Sigmoid colon (tissue), 7 donors: Measurements from ENCODE around the gene TPT1. TPM values are rescaled to one million over a fixed set of nuclear protein-coding genes. Genes with fewer than 3 reads are reported as not detected.

ENCODE experiments used
- DNase-seq: peaks from one replicate; pipeline ENCODE4 v3.0.0-alpha.2; 2019
- H3K27ac ChIP-seq, 4 donors: fragments of 200-600 bp; sonication (generic); one replicate each; pipeline ENCODE4 v1.5.1; 2016 to 2019; ENCODE audit warnings: mild to moderate bottlenecking in 1 of 4
- H3K27me3 ChIP-seq, 3 donors: fragments of 200-600 bp; sonication (generic); one replicate each; pipeline ENCODE4 v1.5.1; 2019; ENCODE audit warnings: mild to moderate bottlenecking in 1 of 3
- H3K36me3 ChIP-seq, 4 donors: fragments of 200-600 bp; sonication (generic); one replicate each; pipeline ENCODE4 v1.5.1; 2016 to 2019
- H3K4me1 ChIP-seq, 4 donors: fragments of 200-600 bp; sonication (generic); one replicate each; pipeline ENCODE4 v1.5.1; 2017 to 2019
- H3K4me3 ChIP-seq, 4 donors: fragments of 200-600 bp; sonication (generic); one replicate each; pipeline ENCODE4 v1.5.1; 2017 to 2019; ENCODE audit warnings: mild to moderate bottlenecking in 2 of 4, moderate library complexity in 1 of 4
- H3K9me3 ChIP-seq, 4 donors: fragments of 200-600 bp in 3 of 4; sonication (generic) in 3 of 4; one replicate each; pipeline versions ENCODE4 v1.5.1 to v1.6.1; 2013 to 2019
- CTCF ChIP-seq, 4 experiments: fragments of 450-650 bp in 3 of 4; fragments of 200-600 bp in 1 of 4; IDR thresholded peaks; one replicate each; pipeline ENCODE4 v1.5.1; 2016 to 2019; ENCODE audit warnings: antibody characterized with exemption in 4 of 4, mild to moderate bottlenecking in 3 of 4, moderate library complexity in 2 of 4
- EP300 ChIP-seq, 4 donors: sonication (generic); formaldehyde crosslinking; IDR thresholded peaks; one replicate each; pipeline ENCODE4 v1.6.1; 2017; ENCODE audit warnings: antibody characterized with exemption in 4 of 4
- POLR2A ChIP-seq, 2 donors: fragments of 450-650 bp; IDR thresholded peaks; one replicate each; pipeline ENCODE4 v1.6.1; 2016; ENCODE audit warnings: antibody characterized with exemption in 2 of 2, mild to moderate bottlenecking in 2 of 2, moderate library complexity in 2 of 2
- POLR2AphosphoS5 ChIP-seq, 4 donors: sonication (generic); formaldehyde crosslinking; IDR thresholded peaks; one replicate each; pipeline ENCODE4 v1.6.1; 2017; ENCODE audit warnings: antibody characterized with exemption in 4 of 4
- WGBS, 2 donors: extraction: QIAGEN DNeasy Blood & Tissue Kit; methylation state at CpG; one replicate each; pipeline ENCODE4 v1.1.7; 2013; 5-methylcytosine and 5-hydroxymethylcytosine counted together
- intact Hi-C: fragments of 100-400 bp; cut with DNase I; formaldehyde crosslinking; loops from one replicate; pipeline ENCODE4 v1.15.1; 2023
- polyA plus RNA-seq, 3 donors: library from polyadenylated mRNA; stranded (reverse); fragments of 200-250 nt; gene quantifications; one replicate each; pipeline ENCODE4 v1.2.3, GENCODE V29; 2013
- total RNA-seq, 4 donors: library from RNA; depleted of rRNA; stranded (reverse); fragments of >200 nt; gene quantifications; one replicate each; pipeline ENCODE4 v1.1.0, GENCODE V29; 2016
- donor health status: healthy with polysubstance abuse.
- donor health status: Bipolar disorder and iron deficiency.
- donor health status: healthy.

TPT1 gene
- total and polyA plus RNA-seq, 7 donors: 3,556 to 14,118 (median 5,645) TPM

- no peaks in the 10 kb centered on the region for H3K36me3 ChIP-seq
- peak overlapping the region in 3 of 4 donors; percentile 39 to 55 (median 54) for H3K4me3 ChIP-seq
- peaks cover 0 to 25% (median 22%) of the 10 kb centered on the region in 4 donors for H3K4me1 ChIP-seq
- TF ChIP-seq POLR2AphosphoS5 (IDR thresholded peaks at IDR 0.05): no peak
- TF ChIP-seq EP300 (IDR thresholded peaks at IDR 0.05): no peak
- TF ChIP-seq POLR2A (IDR thresholded peaks at IDR 0.05): no peak
- TF ChIP-seq CTCF (IDR thresholded peaks at IDR 0.05): no peak
- DNase-seq: no peak
- 6 to 14% methylated on average over 15 of the region's 15 CpGs for WGBS, 2 donors
- H3K9me3 ChIP-seq: no peaks in the 10 kb centered on the region
- H3K27me3 ChIP-seq: no peaks in the 10 kb centered on the region
- intact Hi-C loops: loop anchor here (2.0 to 5.0 kb wide), 2 partner anchors 30 to 338 kb away; partner anchors contain the start of gene TPT1
- H3K27ac ChIP-seq: no peak overlapping the region
These were observed 30.4 kb downstream of the TPT1 start for GRCh38 chr13:45310341-45311131.

- Histone ChIP-seq H3K4me3 (no peak overlapping the region), H3K27ac (no peak overlapping the region), H3K36me3 (no peaks in the 10 kb centered on the region), H3K27me3 (no peaks in the 10 kb centered on the region), H3K9me3 (no peaks in the 10 kb centered on the region), H3K4me1 (peaks cover 0 to 42% (median 30%) of the 10 kb centered on the region in 4 donors)
- intact Hi-C loops: loop anchor here (5.0 kb wide), 1 partner anchor 100 kb away; no protein-coding TSS in a partner anchor
- no peak for DNase-seq
- TF ChIP-seq EP300 (IDR thresholded peaks at IDR 0.05) (no peak), POLR2A (IDR thresholded peaks at IDR 0.05) (no peak), CTCF (IDR thresholded peaks at IDR 0.05) (no peak), POLR2AphosphoS5 (IDR thresholded peaks at IDR 0.05) (no peak)
These were observed 34.0 kb downstream of the TPT1 start for GRCh38 chr13:45306966-45307365.

GRCh38 chr13:45305079-45305478 is 35.9 kb downstream of the TPT1 start:
- H3K9me3 ChIP-seq: no peaks in the 10 kb centered on the region
- peak in 3 of 4 donors; percentile 10 to 72 (median 64) for TF ChIP-seq EP300 (IDR thresholded peaks at IDR 0.05)
- TF ChIP-seq POLR2A (IDR thresholded peaks at IDR 0.05): no peak
- TF ChIP-seq POLR2AphosphoS5 (IDR thresholded peaks at IDR 0.05): peak; percentile 77 to 91 (median 86)
- H3K4me3 ChIP-seq: no peak overlapping the region
- WGBS, 2 donors: 63 to 78% methylated on average over 5 of the region's 5 CpGs
- no peaks in the 10 kb centered on the region for H3K27me3 ChIP-seq
- intact Hi-C loops: loop anchor here (5.0 kb wide), 1 partner anchor 98 kb away; no protein-coding TSS in a partner anchor
- H3K27ac ChIP-seq: peak overlapping the region in 3 of 4 donors; percentile 75 to 82 (median 78)
- H3K36me3 ChIP-seq: no peaks in the 10 kb centered on the region
- DNase-seq: peak; percentile 90
- H3K4me1 ChIP-seq: peaks cover 0 to 28% (median 18%) of the 10 kb centered on the region in 4 donors

- TF ChIP-seq EP300 (IDR thresholded peaks at IDR 0.05): no peak
- TF ChIP-seq POLR2AphosphoS5 (IDR thresholded peaks at IDR 0.05): no peak
- no peak for TF ChIP-seq POLR2A (IDR thresholded peaks at IDR 0.05)
- TF ChIP-seq CTCF (IDR thresholded peaks at IDR 0.05): no peak
- H3K27ac ChIP-seq: no peak overlapping the region
- WGBS, 2 donors: 87 to 88% methylated on average over 5 of the region's 5 CpGs
- peaks cover 0 to 25% (median 15%) of the 10 kb centered on the region in 4 donors for H3K4me1 ChIP-seq
- H3K27me3 ChIP-seq: no peaks in the 10 kb centered on the region
- intact Hi-C loops: no loop called here
- no peak overlapping the region for H3K4me3 ChIP-seq
- H3K36me3 ChIP-seq: no peaks in the 10 kb centered on the region
- no peaks in the 10 kb centered on the region for H3K9me3 ChIP-seq
- no peak for DNase-seq
These were observed 37.1 kb downstream of the TPT1 start for GRCh38 chr13:45303866-45304265.

GRCh38 chr13:45303026-45303425 is 38.0 kb downstream of the TPT1 start:
- H3K4me3 ChIP-seq: no peak overlapping the region
- intact Hi-C loops: no loop called here
- no peaks in the 10 kb centered on the region for H3K36me3 ChIP-seq
- DNase-seq: no peak
- no peaks in the 10 kb centered on the region for H3K27me3 ChIP-seq
- H3K27ac ChIP-seq: no peak overlapping the region
- WGBS, 2 donors: 82 to 85% methylated on average over 2 of the region's 2 CpGs
- H3K9me3 ChIP-seq: no peaks in the 10 kb centered on the region
- TF ChIP-seq CTCF (IDR thresholded peaks at IDR 0.05) (no peak), EP300 (IDR thresholded peaks at IDR 0.05) (no peak), POLR2A (IDR thresholded peaks at IDR 0.05) (no peak), POLR2AphosphoS5 (IDR thresholded peaks at IDR 0.05) (no peak)
- H3K4me1 ChIP-seq: peaks cover 0 to 25% (median 15%) of the 10 kb centered on the region in 4 donors
